Measurements from ENCODE around the gene NPAS3.

The NPAS3 gene

DNA sequence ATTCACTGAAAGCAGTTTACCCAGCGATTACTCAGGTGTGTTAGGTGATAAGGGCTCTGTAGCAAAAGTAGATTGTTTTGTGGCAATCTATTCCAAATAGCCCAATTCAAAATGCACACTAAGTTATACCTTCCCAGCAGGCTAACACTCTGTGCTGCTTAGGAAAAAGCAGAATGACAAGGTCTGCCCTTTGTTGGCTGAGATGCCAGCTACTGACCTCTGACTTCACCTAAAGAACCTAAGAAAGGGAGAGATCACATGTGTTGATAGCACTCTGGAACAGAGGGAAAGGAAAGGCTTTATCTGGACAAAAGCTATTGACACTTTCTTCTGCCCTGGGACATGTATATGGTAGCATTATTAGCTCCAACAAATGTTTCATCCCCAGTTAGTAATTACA, 609.9 kb downstream of the NPAS3 start:
- no peak for TF ChIP-seq CTCF (IDR thresholded peaks at IDR 0.05; ENCODE audit: insufficient read depth, low read depth, low read length, missing control alignments)
- no peak overlapping the region for H3K4me3 ChIP-seq (ENCODE audit: low read length)
- DNase-seq (ENCODE audit: low read depth): no peak

DNA sequence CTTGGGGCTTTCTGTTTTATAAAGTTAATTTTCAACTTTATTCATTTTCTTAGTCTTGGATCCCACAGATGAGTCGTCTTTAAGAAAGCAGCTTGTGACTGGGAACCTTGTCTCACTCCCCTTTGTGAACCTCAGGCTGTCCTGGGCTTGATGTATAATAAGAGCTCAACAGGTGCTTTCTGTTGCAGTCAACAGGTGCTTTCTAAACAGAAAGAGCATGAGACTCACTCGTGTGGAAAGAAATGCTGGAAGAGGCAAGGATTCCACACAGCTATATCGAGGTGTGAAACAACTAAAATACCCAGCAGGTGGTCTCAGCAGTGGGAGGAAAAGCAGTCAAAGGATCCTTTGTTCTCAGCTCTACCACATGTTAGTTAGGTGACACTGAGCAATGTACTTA, 613.3 kb downstream of the NPAS3 start:
- DNase-seq (ENCODE audit: low read depth): no peak
- H3K4me3 ChIP-seq (ENCODE audit: low read length): no peak overlapping the region
- TF ChIP-seq CTCF (IDR thresholded peaks at IDR 0.05; ENCODE audit: insufficient read depth, low read depth, low read length, missing control alignments): no peak

- no peak overlapping the region for H3K4me3 ChIP-seq (ENCODE audit: low read length)
- no peak for DNase-seq (ENCODE audit: low read depth)
- no peak for TF ChIP-seq CTCF (IDR thresholded peaks at IDR 0.05; ENCODE audit: insufficient read depth, low read depth, low read length, missing control alignments)
These were observed 615.1 kb downstream of the NPAS3 start for GRCh38 chr14:33553706-33554278.

DNA sequence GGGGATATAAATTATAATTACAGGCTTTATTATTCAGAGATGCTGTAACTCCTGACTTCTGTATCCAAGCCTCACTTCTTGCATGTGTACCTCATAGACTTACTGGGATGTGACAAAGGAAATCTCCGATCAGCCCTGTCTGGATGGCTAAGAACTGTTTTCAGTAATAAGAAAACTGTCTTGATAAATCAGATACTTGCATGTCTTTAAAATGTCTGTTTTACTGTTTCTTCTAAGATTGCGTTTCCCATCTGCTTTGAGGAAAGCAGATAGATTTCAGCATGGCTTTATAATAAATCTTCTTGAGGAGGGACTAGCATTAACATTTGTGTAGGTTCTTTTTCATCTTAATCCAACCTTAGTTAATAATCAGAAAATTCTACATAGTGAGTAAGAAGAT, 616.3 kb downstream of the NPAS3 start:
- no peak for DNase-seq (ENCODE audit: low read depth)
- H3K4me3 ChIP-seq (ENCODE audit: low read length): no peak overlapping the region
- TF ChIP-seq CTCF (IDR thresholded peaks at IDR 0.05; ENCODE audit: insufficient read depth, low read depth, low read length, missing control alignments): no peak

DNA sequence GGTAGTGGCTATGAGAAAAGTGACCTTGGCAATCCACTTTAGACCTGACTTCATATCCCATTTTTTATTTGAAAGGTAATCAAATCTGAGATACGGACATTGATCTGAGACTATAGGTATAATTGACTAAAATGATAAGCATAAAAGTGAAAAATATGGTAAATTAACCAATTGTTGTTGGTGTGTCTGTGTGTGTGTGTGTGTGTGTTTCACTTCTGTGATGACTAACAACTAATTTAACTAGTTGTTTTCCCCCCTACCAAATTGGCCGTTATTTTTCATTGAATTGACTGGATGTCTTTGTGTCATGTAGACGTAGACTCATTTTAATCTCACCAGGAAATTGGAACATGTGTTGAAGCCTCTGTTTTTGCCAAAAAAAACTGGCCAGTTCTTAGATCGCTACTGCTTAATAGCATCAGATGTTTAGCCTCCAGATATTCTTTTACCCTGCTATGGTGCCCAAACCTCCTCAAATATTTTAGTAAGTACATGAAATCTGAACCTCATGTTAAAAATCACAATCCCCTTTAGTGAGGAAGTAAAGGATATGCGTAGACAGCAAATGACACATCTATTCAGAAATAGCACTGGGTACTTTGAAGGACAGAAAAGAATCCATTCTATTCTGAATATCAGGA, 617.2 kb downstream of the NPAS3 start:
- no peak overlapping the region for H3K4me3 ChIP-seq (ENCODE audit: low read length)
- TF ChIP-seq CTCF (IDR thresholded peaks at IDR 0.05; ENCODE audit: insufficient read depth, low read depth, low read length, missing control alignments): no peak
- DNase-seq (ENCODE audit: low read depth): no peak

- TF ChIP-seq CTCF (IDR thresholded peaks at IDR 0.05; ENCODE audit: insufficient read depth, low read depth, low read length, missing control alignments): no peak
- H3K4me3 ChIP-seq (ENCODE audit: low read length): no peak overlapping the region
- DNase-seq (ENCODE audit: low read depth): peak; percentile 91
These were observed 617.9 kb downstream of the NPAS3 start for GRCh38 chr14:33556382-33557121.

Measured in epithelial cell of esophagus (primary cell).